HAP-1 (cell line): ENCODE measurements around the gene ATF2.

ENCODE experiments used
- DNase-seq, 2 experiments: peaks; one replicate each; pipeline ENCODE4 v3.0.0-alpha.2; 2016 to 2020; ENCODE audit warnings: low spot score in 2 of 2
- H3K27me3 ChIP-seq: fragments of 250-450 bp; sonication (Bioruptor Pico); 2 replicates; pipeline ENCODE4 v1.5.1; 2020; ENCODE audit warnings: low read depth, mild to moderate bottlenecking, moderate library complexity
- H3K36me3 ChIP-seq: fragments of 250-450 bp; sonication (Bioruptor Pico); replicated peaks from 2 replicates; pipeline ENCODE4 v1.5.1; 2020; ENCODE audit warnings: mild to moderate bottlenecking
- H3K4me1 ChIP-seq: fragments of 250-450 bp; sonication (Bioruptor Pico); 2 replicates; pipeline ENCODE4 v1.5.1; 2020; ENCODE audit warnings: mild to moderate bottlenecking
- H3K4me3 ChIP-seq: fragments of 250-450 bp; sonication (Bioruptor Pico); 2 replicates; pipeline ENCODE4 v1.5.1; 2020; ENCODE audit warnings: mild to moderate bottlenecking, moderate library complexity
- H3K9me3 ChIP-seq: fragments of 250-450 bp; sonication (Bioruptor Pico); 2 replicates; pipeline ENCODE4 v1.5.1; 2020; ENCODE audit warnings: mild to moderate bottlenecking, moderate library complexity
- in situ Hi-C: fragments of 300-500 bp; cut with MboI; formaldehyde crosslinking; loops from 3 replicates; pipeline ENCODE4 v1.14.3; 2020; ENCODE audit warnings: low sequenced_read_pairs, inconsistent platforms, mixed read lengths

ATF2 gene

GRCh38 chr2:175049661-175050060 is 118.3 kb downstream of the ATF2 start:
- in situ Hi-C loops = loop anchor here (25.0 kb wide), 2 partner anchors 238 to 1038 kb away; partner anchors contain the start of genes EVX2, HOXD12 and HOXD13
- Histone ChIP-seq H3K27me3 (no peaks in the 10 kb centered on the region), H3K4me3 (no peak overlapping the region), H3K9me3 (no peaks in the 10 kb centered on the region; the same call in 1 of the 2 replicates), H3K36me3 (no peaks in the 10 kb centered on the region), H3K4me1 (peaks cover 2% of the 10 kb centered on the region; the same call in 1 of the 2 replicates)
- DNase-seq = no peak

GRCh38 chr2:175048275-175048674 is 119.7 kb downstream of the ATF2 start:
- Histone ChIP-seq H3K27me3 (no peaks in the 10 kb centered on the region), H3K4me1 (peaks cover 2% of the 10 kb centered on the region; the same call in 1 of the 2 replicates), H3K36me3 (no peaks in the 10 kb centered on the region), H3K9me3 (no peaks in the 10 kb centered on the region; the same call in 1 of the 2 replicates), H3K4me3 (no peak overlapping the region)
- in situ Hi-C loops = loop anchor here (25.0 kb wide), 2 partner anchors 239 to 1039 kb away; partner anchors contain the start of genes EVX2, HOXD12 and HOXD13
- DNase-seq = no peak

- in situ Hi-C loops = loop anchor here (25.0 kb wide), 2 partner anchors 248 to 1048 kb away; partner anchors contain the start of genes EVX2, HOXD12 and HOXD13
- Histone ChIP-seq H3K27me3 (no peaks in the 10 kb centered on the region), H3K4me3 (no peak overlapping the region), H3K9me3 (no peaks in the 10 kb centered on the region), H3K36me3 (no peaks in the 10 kb centered on the region), H3K4me1 (0 out of 2 replicates have a peak, but pooled peaks cover 4% of the 10 kb centered on the region)
- no peak for DNase-seq
These were observed 128.5 kb downstream of the ATF2 start for GRCh38 chr2:175039490-175039889.

- H3K27me3 ChIP-seq = no peaks in the 10 kb centered on the region
- no peaks in the 10 kb centered on the region for H3K36me3 ChIP-seq
- in situ Hi-C loops = loop anchor here (25.0 kb wide), 2 partner anchors 248 to 1048 kb away; partner anchors contain the start of genes EVX2, HOXD12 and HOXD13
- H3K4me3 ChIP-seq = no peak overlapping the region
- H3K9me3 ChIP-seq = no peaks in the 10 kb centered on the region
- H3K4me1 ChIP-seq = 0 out of 2 replicates have a peak, but pooled peaks cover 4% of the 10 kb centered on the region
- DNase-seq = no peak
These were observed 129.0 kb downstream of the ATF2 start for GRCh38 chr2:175039031-175039430.

GRCh38 chr2:175037941-175038340 is 130.1 kb downstream of the ATF2 start:
- no peaks in the 10 kb centered on the region for H3K36me3 ChIP-seq
- no peaks in the 10 kb centered on the region for H3K27me3 ChIP-seq
- H3K4me3 ChIP-seq = no peak overlapping the region
- in situ Hi-C loops = loop anchor here (25.0 kb wide), 2 partner anchors 249 to 1049 kb away; partner anchors contain the start of genes EVX2, HOXD12 and HOXD13
- no peaks in the 10 kb centered on the region for H3K9me3 ChIP-seq
- DNase-seq = no peak
- 0 out of 2 replicates have a peak, but pooled peaks cover 4% of the 10 kb centered on the region for H3K4me1 ChIP-seq

GRCh38 chr2:175036582-175037018 is 131.4 kb downstream of the ATF2 start:
- DNase-seq = peak in 1 of 2 experiments; percentile 70
- H3K36me3 ChIP-seq = no peaks in the 10 kb centered on the region
- in situ Hi-C loops = loop anchor here (25.0 kb wide), 2 partner anchors 251 to 1051 kb away; partner anchors contain the start of genes EVX2, HOXD12 and HOXD13
- no peaks in the 10 kb centered on the region for H3K9me3 ChIP-seq
- H3K4me3 ChIP-seq = no peak overlapping the region
- 0 out of 2 replicates have a peak, but pooled peaks cover 4% of the 10 kb centered on the region for H3K4me1 ChIP-seq
- H3K27me3 ChIP-seq = no peaks in the 10 kb centered on the region

- in situ Hi-C loops = loop anchor here (25.0 kb wide), 2 partner anchors 251 to 1051 kb away; partner anchors contain the start of genes EVX2, HOXD12 and HOXD13
- no peak overlapping the region for H3K4me3 ChIP-seq
- no peaks in the 10 kb centered on the region for H3K9me3 ChIP-seq
- 0 out of 2 replicates have a peak, but pooled peaks cover 4% of the 10 kb centered on the region for H3K4me1 ChIP-seq
- H3K27me3 ChIP-seq = no peaks in the 10 kb centered on the region
- DNase-seq = no peak
- H3K36me3 ChIP-seq = no peaks in the 10 kb centered on the region
These were observed 132.2 kb downstream of the ATF2 start for GRCh38 chr2:175035806-175036205.

- DNase-seq = no peak
- Histone ChIP-seq H3K9me3 (no peaks in the 10 kb centered on the region), H3K27me3 (no peaks in the 10 kb centered on the region), H3K36me3 (no peaks in the 10 kb centered on the region), H3K4me1 (0 out of 2 replicates have a peak, but pooled peaks cover 4% of the 10 kb centered on the region), H3K4me3 (no peak overlapping the region)
- in situ Hi-C loops = loop anchor here (25.0 kb wide), 2 partner anchors 253 to 1053 kb away; partner anchors contain the start of genes EVX2, HOXD12 and HOXD13
These were observed 133.3 kb downstream of the ATF2 start for GRCh38 chr2:175034716-175035115.

GRCh38 chr2:175030380-175031271 is 137.4 kb downstream of the ATF2 start:
- in situ Hi-C loops = loop anchor here (25.0 kb wide), 2 partner anchors 257 to 1057 kb away; partner anchors contain the start of genes EVX2, HOXD12 and HOXD13
- DNase-seq = peak; percentile 27 to 63
- H3K27me3 ChIP-seq = no peaks in the 10 kb centered on the region
- no peaks in the 10 kb centered on the region for H3K9me3 ChIP-seq
- peaks cover 8% of the 10 kb centered on the region for H3K4me1 ChIP-seq
- no peak overlapping the region for H3K4me3 ChIP-seq
- H3K36me3 ChIP-seq = no peaks in the 10 kb centered on the region

- H3K4me1 ChIP-seq = peaks cover 8% of the 10 kb centered on the region
- DNase-seq = no peak
- in situ Hi-C loops = loop anchor here (25.0 kb wide), 2 partner anchors 260 to 1060 kb away; partner anchors contain the start of genes EVX2, HOXD12 and HOXD13
- no peak overlapping the region for H3K4me3 ChIP-seq
- H3K9me3 ChIP-seq = no peaks in the 10 kb centered on the region
- no peaks in the 10 kb centered on the region for H3K27me3 ChIP-seq
- H3K36me3 ChIP-seq = no peaks in the 10 kb centered on the region
These were observed 140.2 kb downstream of the ATF2 start for GRCh38 chr2:175027755-175028154.

- no peak overlapping the region for H3K4me3 ChIP-seq
- no peak for DNase-seq
- H3K36me3 ChIP-seq = no peaks in the 10 kb centered on the region
- H3K4me1 ChIP-seq = peaks cover 8% of the 10 kb centered on the region
- in situ Hi-C loops = loop anchor here (25.0 kb wide), 2 partner anchors 261 to 1061 kb away; partner anchors contain the start of genes EVX2, HOXD12 and HOXD13
- no peaks in the 10 kb centered on the region for H3K9me3 ChIP-seq
- H3K27me3 ChIP-seq = no peaks in the 10 kb centered on the region
These were observed 141.6 kb downstream of the ATF2 start for GRCh38 chr2:175026385-175026784.

GRCh38 chr2:175025946-175026345 is 142.1 kb downstream of the ATF2 start:
- Histone ChIP-seq H3K9me3 (no peaks in the 10 kb centered on the region), H3K4me3 (no peak overlapping the region), H3K27me3 (no peaks in the 10 kb centered on the region), H3K4me1 (peaks cover 8% of the 10 kb centered on the region), H3K36me3 (no peaks in the 10 kb centered on the region)
- in situ Hi-C loops = loop anchor here (25.0 kb wide), 2 partner anchors 261 to 1061 kb away; partner anchors contain the start of genes EVX2, HOXD12 and HOXD13
- DNase-seq = no peak

GRCh38 chr2:175025233-175025632 is 142.8 kb downstream of the ATF2 start:
- DNase-seq = no peak
- Histone ChIP-seq H3K4me1 (peaks cover 8% of the 10 kb centered on the region), H3K36me3 (no peaks in the 10 kb centered on the region), H3K9me3 (no peaks in the 10 kb centered on the region), H3K4me3 (no peak overlapping the region), H3K27me3 (no peaks in the 10 kb centered on the region)
- in situ Hi-C loops = loop anchor here (25.0 kb wide), 2 partner anchors 262 to 1062 kb away; partner anchors contain the start of genes EVX2, HOXD12 and HOXD13
